Endothelial cell of umbilical vein (primary cell): ENCODE measurements around the gene ITPKA. TPM values are rescaled to one million over a fixed set of nuclear protein-coding genes. Genes with fewer than 3 reads are reported as not detected.

Experiments
- BruUV-seq: library from RNA; stranded (reverse); fragments of 400-500 nt; replicated peaks from 2 replicates; lab custom pipeline; 2021; lab: Mats Ljungman, UMichigan
- CTCF ChIA-PET: fragments of 300-600, 350-600 bp; sonication (Branson Sonifier 250); formaldehyde crosslinking; loops from one replicate; lab custom pipeline; 2021; ENCODE audit warnings: antibody characterized with exemption, inconsistent platforms; lab: Charles Lee
- POLR2A ChIA-PET: fragments of 300-600, 350-600 bp; sonication (Branson Sonifier 250); formaldehyde crosslinking; loops from one replicate; lab custom pipeline; 2021; ENCODE audit warnings: antibody characterized with exemption, inconsistent platforms; lab: Charles Lee
- DNase-seq: peaks from one replicate; pipeline ENCODE4 v3.0.0-alpha.2; 2011; ENCODE audit warnings: low read depth, low spot score
- FAIRE-seq: peaks from 2 replicates; lab custom pipeline; 2011; peaks lifted over from hg19 to GRCh38; lab: Jason Lieb, UNC
- H2AFZ ChIP-seq: 2 replicates; pipeline ENCODE4 v1.6.0; 2012; ENCODE audit warnings: low read depth, low read length, control low read depth, inconsistent platforms
- H3K27ac ChIP-seq: 2 replicates; pipeline ENCODE4 v1.5.1; 2011; ENCODE audit warnings: low read depth, mild to moderate bottlenecking, control low read depth, low read length, moderate library complexity; ENCODE audit not compliant: insufficient read depth
- H3K27me3 ChIP-seq, 2 experiments: 2 replicates each; pipeline versions ENCODE4 v1.6.0 to v1.6.1; 2011; ENCODE audit warnings: low read length in 2 of 2, mixed read lengths in 1 of 2; ENCODE audit not compliant: control insufficient read depth in 2 of 2, insufficient read depth in 2 of 2
- H3K36me3 ChIP-seq, 2 experiments: 2 replicates in 1 of 2; 3 replicates in 1 of 2; pipeline ENCODE4 v1.5.1; 2011; ENCODE audit warnings: low read length in 2 of 2, mild to moderate bottlenecking in 1 of 2, moderate library complexity in 1 of 2; ENCODE audit not compliant: control insufficient read depth in 2 of 2, insufficient read depth in 2 of 2; ENCODE audit errors: extremely low read depth in 1 of 2
- H3K4me1 ChIP-seq: 3 replicates; pipeline ENCODE4 v1.5.1; 2011; ENCODE audit warnings: mild to moderate bottlenecking, low read length; ENCODE audit not compliant: control insufficient read depth, insufficient read depth; ENCODE audit errors: extremely low read depth
- H3K4me2 ChIP-seq: 2 replicates; pipeline ENCODE4 v1.6.1; 2011; ENCODE audit warnings: low read length, control low read depth, mixed read lengths; ENCODE audit not compliant: insufficient read depth
- H3K4me3 ChIP-seq, 3 experiments: fragments of 200-600 bp in 1 of 3; sonication (generic), shearing (Covaris generic) in 1 of 3; replicated peaks in 1 of 3; 2 replicates each; pipeline ENCODE4 v1.5.1; 2011 to 2016; ENCODE audit warnings: control low read depth in 3 of 3, low read length in 3 of 3, mild to moderate bottlenecking in 2 of 3, inconsistent platforms in 1 of 3, low read depth in 1 of 3, moderate library complexity in 1 of 3; ENCODE audit not compliant: insufficient read depth in 1 of 3
- H3K79me2 ChIP-seq: 2 replicates; pipeline ENCODE4 v1.6.0; 2012; ENCODE audit warnings: low read length, inconsistent platforms; ENCODE audit not compliant: control insufficient read depth, insufficient read depth
- H3K9ac ChIP-seq: replicated peaks from 2 replicates; pipeline ENCODE3; 2011; ENCODE audit warnings: low read length, control low read depth; ENCODE audit not compliant: insufficient read depth; ENCODE audit errors: extremely low read depth
- H3K9me1 ChIP-seq: replicated peaks from 3 replicates; pipeline ENCODE4 v1.6.0; 2011; ENCODE audit warnings: mild to moderate bottlenecking, low read length; ENCODE audit not compliant: control insufficient read depth, insufficient read depth; ENCODE audit errors: extremely low read depth
- H3K9me3 ChIP-seq: replicated peaks from 2 replicates; pipeline ENCODE4 v1.5.1; 2012; ENCODE audit warnings: low read length, inconsistent platforms; ENCODE audit not compliant: control insufficient read depth, insufficient read depth
- H4K20me1 ChIP-seq: replicated peaks from 2 replicates; pipeline ENCODE3; 2011; ENCODE audit warnings: mild to moderate bottlenecking, low read length; ENCODE audit not compliant: control insufficient read depth, insufficient read depth; ENCODE audit errors: extremely low read depth
- EZH2 ChIP-seq: IDR thresholded peaks from 2 replicates; pipeline ENCODE4 v1.6.1; 2012; ENCODE audit warnings: borderline replicate concordance, low read depth, mild to moderate bottlenecking, moderate library complexity, low read length, inconsistent platforms; ENCODE audit not compliant: severe bottlenecking
- FOS ChIP-seq: IDR thresholded peaks from 2 replicates; pipeline ENCODE4 v1.6.1; 2011; ENCODE audit warnings: mild to moderate bottlenecking, low read length, moderate library complexity, borderline replicate concordance; ENCODE audit not compliant: insufficient read depth
- GATA2 ChIP-seq: IDR thresholded peaks from 2 replicates; pipeline ENCODE4 v1.7.0; 2011; ENCODE audit warnings: low read depth, mild to moderate bottlenecking, moderate library complexity, mixed read lengths, low read length; ENCODE audit not compliant: insufficient read length, insufficient read depth
- JUN ChIP-seq: IDR thresholded peaks from 2 replicates; pipeline ENCODE4 v1.6.1; 2011; ENCODE audit warnings: borderline replicate concordance, low read depth; ENCODE audit not compliant: insufficient read length, insufficient read depth
- MYC ChIP-seq: IDR thresholded peaks from one replicate; pipeline ENCODE4 v1.6.1; 2011; ENCODE audit warnings: mild to moderate bottlenecking, low read depth, low read length
- POLR2A ChIP-seq: IDR thresholded peaks from 2 replicates; pipeline ENCODE4 v1.6.1; 2012; ENCODE audit warnings: low read depth, mild to moderate bottlenecking, control low read depth, low read length
- POLR2AphosphoS5 ChIP-seq: IDR thresholded peaks from 2 replicates; pipeline ENCODE4 v1.6.1; 2012; ENCODE audit warnings: low read depth, mild to moderate bottlenecking, control low read depth, low read length, moderate library complexity; ENCODE audit not compliant: insufficient read depth
- dilution Hi-C: fragments of 300-500 bp; cut with MboI; formaldehyde crosslinking; loops from one replicate; pipeline ENCODE4 v1.15.0; 2019; ENCODE audit warnings: low sequenced_read_pairs; ENCODE audit not compliant: extremely low pct_ligation_motif_present
- intact Hi-C: fragments of 100-400 bp; cut with micrococcal nuclease; formaldehyde crosslinking; loops from one replicate; pipeline ENCODE4 v1.10.0; 2022
- polyA plus RNA-seq, 4 experiments: library from polyadenylated mRNA; depleted of rRNA in 3 of 4; stranded (reverse) in 3 of 4; unstranded in 1 of 4; fragments of >200 nt; gene quantifications; 2 replicates each; pipeline versions ENCODE4 v1.2.1 to v1.2.3, GENCODE V29; 2011 to 2012; ENCODE audit warnings: missing spikeins in 1 of 4
- total RNA-seq: library from RNA; stranded (reverse); gene quantifications from 2 replicates; pipeline ENCODE4 v1.2.3, GENCODE V29; 2021
- TF ChIP-seq, protein P1 (sequence below), 2 donors: IDR thresholded peaks; 1 replicate in 1 of 2; 2 replicates in 1 of 2; pipeline ENCODE4 v1.5.1; 2011; ENCODE audit warnings: low read length in 2 of 2, mild to moderate bottlenecking in 2 of 2, moderate library complexity in 2 of 2, control low read depth in 1 of 2, inconsistent platforms in 1 of 2, low read depth in 1 of 2; ENCODE audit not compliant: insufficient read depth in 1 of 2; ENCODE audit errors: extremely low read depth in 1 of 2
- TF ChIP-seq, protein P2 (sequence below): IDR thresholded peaks from 2 replicates; pipeline ENCODE4 v1.6.1; 2011; ENCODE audit not compliant: insufficient read depth, insufficient read length

Gene ITPKA
- total and polyA plus RNA-seq, 2 donors (not counting 3 experiments of a cell fraction or from before 2014, with no cell fraction given), result 0.14 to 0.66 TPM

DNA sequence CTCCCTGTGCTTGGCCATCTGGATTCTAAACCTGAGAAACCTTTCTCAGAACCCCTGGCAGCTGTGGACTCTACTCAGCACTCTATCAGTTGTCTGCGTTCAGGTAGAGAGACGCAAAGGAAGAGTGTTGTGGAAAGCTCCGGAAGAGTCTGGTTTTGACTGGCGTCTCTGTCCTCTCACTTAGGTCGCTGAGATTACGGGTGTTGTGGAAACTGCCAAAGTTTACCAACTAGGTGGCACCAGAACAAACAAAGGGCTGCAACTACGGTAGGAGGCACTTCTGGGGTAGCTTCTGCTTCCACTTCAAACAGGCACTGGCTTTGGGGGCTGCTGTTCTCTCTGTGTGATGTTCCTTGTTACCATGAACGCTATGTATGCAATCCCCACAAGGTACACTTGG is 19.2 kb upstream of the ITPKA start:
- intact Hi-C loops (no loop called here), dilution Hi-C loops (no loop called here)
- H3K36me3 ChIP-seq, result peaks cover 39 to 40% of the 10 kb centered on the region in 2 experiments
- no peak overlapping the region for H2AFZ ChIP-seq
- no peaks in the 10 kb centered on the region for H4K20me1 ChIP-seq
- no peak overlapping the region for H3K4me3 ChIP-seq
- no peaks in the 10 kb centered on the region for H3K79me2 ChIP-seq
- no peak for TF ChIP-seq JUN
- TF ChIP-seq, protein P1, sequence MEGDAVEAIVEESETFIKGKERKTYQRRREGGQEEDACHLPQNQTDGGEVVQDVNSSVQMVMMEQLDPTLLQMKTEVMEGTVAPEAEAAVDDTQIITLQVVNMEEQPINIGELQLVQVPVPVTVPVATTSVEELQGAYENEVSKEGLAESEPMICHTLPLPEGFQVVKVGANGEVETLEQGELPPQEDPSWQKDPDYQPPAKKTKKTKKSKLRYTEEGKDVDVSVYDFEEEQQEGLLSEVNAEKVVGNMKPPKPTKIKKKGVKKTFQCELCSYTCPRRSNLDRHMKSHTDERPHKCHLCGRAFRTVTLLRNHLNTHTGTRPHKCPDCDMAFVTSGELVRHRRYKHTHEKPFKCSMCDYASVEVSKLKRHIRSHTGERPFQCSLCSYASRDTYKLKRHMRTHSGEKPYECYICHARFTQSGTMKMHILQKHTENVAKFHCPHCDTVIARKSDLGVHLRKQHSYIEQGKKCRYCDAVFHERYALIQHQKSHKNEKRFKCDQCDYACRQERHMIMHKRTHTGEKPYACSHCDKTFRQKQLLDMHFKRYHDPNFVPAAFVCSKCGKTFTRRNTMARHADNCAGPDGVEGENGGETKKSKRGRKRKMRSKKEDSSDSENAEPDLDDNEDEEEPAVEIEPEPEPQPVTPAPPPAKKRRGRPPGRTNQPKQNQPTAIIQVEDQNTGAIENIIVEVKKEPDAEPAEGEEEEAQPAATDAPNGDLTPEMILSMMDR (IDR thresholded peaks at IDR 0.05; ENCODE audit: extremely low read depth in 1 of 2, insufficient read depth in 1 of 2, low read depth in 1 of 2, low read length in 2 of 2), result no peak
- no peak for TF ChIP-seq POLR2AphosphoS5
- no peak for TF ChIP-seq MYC
- TF ChIP-seq FOS, result no peak
- TF ChIP-seq, protein P2, sequence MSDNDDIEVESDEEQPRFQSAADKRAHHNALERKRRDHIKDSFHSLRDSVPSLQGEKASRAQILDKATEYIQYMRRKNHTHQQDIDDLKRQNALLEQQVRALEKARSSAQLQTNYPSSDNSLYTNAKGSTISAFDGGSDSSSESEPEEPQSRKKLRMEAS, result no peak
- TF ChIP-seq GATA2, result no peak
- TF ChIP-seq POLR2A, result no peak
- TF ChIP-seq EZH2, result no peak
- H3K27me3 ChIP-seq, result no peaks in the 10 kb centered on the region
- H3K9me3 ChIP-seq, result no peaks in the 10 kb centered on the region
- no peaks in the 10 kb centered on the region for H3K4me1 ChIP-seq
- no peak overlapping the region for H3K4me2 ChIP-seq
- no peaks in the 10 kb centered on the region for H3K9me1 ChIP-seq
- CTCF ChIA-PET, result interaction anchor here (1.1 to 1.7 kb wide), 2 partner anchors 9 kb away, joined by 6 read pairs; no protein-coding TSS in a partner anchor
- POLR2A ChIA-PET, result no interaction called here
- no peak overlapping the region for H3K27ac ChIP-seq
- no TSS peak for BruUV-seq
- no peak for FAIRE-seq
- DNase-seq, result no peak
- no peak overlapping the region for H3K9ac ChIP-seq
